ENCODE data around the gene LIMK2.

DNA sequence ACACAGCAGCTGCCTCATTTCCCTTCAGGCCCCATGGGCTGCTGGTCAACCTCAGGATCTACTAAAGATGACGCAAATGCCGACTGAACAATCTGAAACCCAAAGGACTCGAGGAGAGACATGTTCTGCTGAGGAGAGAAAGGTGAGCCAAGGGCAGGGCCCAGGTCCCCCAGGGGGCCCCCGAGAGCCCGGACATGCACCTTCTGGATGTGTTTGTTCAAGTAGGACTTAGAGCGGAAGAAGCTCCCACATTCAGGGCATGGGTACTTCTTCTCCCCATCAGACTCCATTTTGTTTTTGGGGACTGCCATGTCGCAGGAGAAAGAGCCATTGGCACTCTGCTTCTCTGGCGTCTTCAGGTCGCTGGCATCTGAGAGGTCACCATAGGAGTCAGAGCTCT lies 114.8 kb downstream of the LIMK2 start:
- no peak for TF ChIP-seq EP300 (IDR thresholded peaks at IDR 0.05)
- TF ChIP-seq, protein P1, sequence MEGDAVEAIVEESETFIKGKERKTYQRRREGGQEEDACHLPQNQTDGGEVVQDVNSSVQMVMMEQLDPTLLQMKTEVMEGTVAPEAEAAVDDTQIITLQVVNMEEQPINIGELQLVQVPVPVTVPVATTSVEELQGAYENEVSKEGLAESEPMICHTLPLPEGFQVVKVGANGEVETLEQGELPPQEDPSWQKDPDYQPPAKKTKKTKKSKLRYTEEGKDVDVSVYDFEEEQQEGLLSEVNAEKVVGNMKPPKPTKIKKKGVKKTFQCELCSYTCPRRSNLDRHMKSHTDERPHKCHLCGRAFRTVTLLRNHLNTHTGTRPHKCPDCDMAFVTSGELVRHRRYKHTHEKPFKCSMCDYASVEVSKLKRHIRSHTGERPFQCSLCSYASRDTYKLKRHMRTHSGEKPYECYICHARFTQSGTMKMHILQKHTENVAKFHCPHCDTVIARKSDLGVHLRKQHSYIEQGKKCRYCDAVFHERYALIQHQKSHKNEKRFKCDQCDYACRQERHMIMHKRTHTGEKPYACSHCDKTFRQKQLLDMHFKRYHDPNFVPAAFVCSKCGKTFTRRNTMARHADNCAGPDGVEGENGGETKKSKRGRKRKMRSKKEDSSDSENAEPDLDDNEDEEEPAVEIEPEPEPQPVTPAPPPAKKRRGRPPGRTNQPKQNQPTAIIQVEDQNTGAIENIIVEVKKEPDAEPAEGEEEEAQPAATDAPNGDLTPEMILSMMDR (IDR thresholded peaks at IDR 0.05), result no peak
- no peak for TF ChIP-seq POLR2A (IDR thresholded peaks at IDR 0.05)

All from stomach (tissue), 4 donors.